Lower leg skin (tissue), 4 donors: Measurements from ENCODE around the gene ARHGAP10. TPM values are rescaled to one million over a fixed set of nuclear protein-coding genes. Genes with fewer than 3 reads are reported as not detected.

Experiments used
- DNase-seq, 2 donors: peaks; one replicate each; pipeline ENCODE4 v3.0.0-alpha.2; 2019; ENCODE audit warnings: low spot score in 2 of 2
- H3K4me3 ChIP-seq: fragments of 200-600 bp; sonication (generic); 2 replicates; pipeline ENCODE4 v1.5.1; 2017; ENCODE audit warnings: mild to moderate bottlenecking, low read depth; ENCODE audit not compliant: poor library complexity, severe bottlenecking
- POLR2A ChIP-seq, 2 donors: fragments of 450-650 bp; IDR thresholded peaks; one replicate each; pipeline ENCODE4 v1.6.1; 2016 to 2017; ENCODE audit warnings: antibody characterized with exemption in 2 of 2, mild to moderate bottlenecking in 1 of 2, moderate library complexity in 1 of 2
- WGBS, 2 donors: methylation state at CpG; one replicate each; pipeline ENCODE4 v1.1.5; 2018; 5-methylcytosine and 5-hydroxymethylcytosine counted together
- intact Hi-C: fragments of 100-400 bp; cut with DNase I; formaldehyde crosslinking; loops from one replicate; pipeline ENCODE4 v1.15.0; 2023; ENCODE audit warnings: low total_unique reads
- total RNA-seq, 4 donors: library from RNA; depleted of rRNA; stranded (reverse); fragments of >200 nt; gene quantifications; one replicate each; pipeline ENCODE4 v1.1.0, GENCODE V29; 2016
- TF ChIP-seq, protein P1 (sequence below), 3 donors: fragments of 450-650 bp; IDR thresholded peaks; one replicate each; pipeline ENCODE4 v1.5.1; 2016; ENCODE audit warnings: antibody characterized with exemption in 3 of 3, mild to moderate bottlenecking in 3 of 3, moderate library complexity in 2 of 3

The ARHGAP10 gene
- total RNA-seq, 4 donors from 2014 or later, result 30.6 to 45.8 (median 37.9) TPM

DNA sequence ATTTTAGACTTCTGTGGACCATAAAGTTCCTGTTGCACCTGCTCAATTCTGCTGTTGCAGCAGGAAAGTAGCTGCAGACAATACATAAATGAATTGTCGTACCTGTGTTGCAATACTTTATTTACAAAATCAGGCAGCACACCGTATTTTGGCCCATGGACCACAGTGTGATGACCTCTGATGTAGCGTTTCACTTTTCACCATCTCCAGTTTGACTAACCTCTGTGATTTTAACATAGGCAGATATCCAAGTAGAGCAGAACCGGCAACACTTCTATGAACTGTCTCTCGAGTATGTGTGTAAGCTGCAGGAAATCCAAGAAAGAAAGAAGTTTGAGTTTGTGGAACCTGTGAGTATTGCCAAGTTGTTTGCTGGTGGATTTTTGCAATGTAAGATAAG is 132.7 kb downstream of the ARHGAP10 start:
- TF ChIP-seq POLR2A (IDR thresholded peaks at IDR 0.05), result no peak
- TF ChIP-seq, protein P1, sequence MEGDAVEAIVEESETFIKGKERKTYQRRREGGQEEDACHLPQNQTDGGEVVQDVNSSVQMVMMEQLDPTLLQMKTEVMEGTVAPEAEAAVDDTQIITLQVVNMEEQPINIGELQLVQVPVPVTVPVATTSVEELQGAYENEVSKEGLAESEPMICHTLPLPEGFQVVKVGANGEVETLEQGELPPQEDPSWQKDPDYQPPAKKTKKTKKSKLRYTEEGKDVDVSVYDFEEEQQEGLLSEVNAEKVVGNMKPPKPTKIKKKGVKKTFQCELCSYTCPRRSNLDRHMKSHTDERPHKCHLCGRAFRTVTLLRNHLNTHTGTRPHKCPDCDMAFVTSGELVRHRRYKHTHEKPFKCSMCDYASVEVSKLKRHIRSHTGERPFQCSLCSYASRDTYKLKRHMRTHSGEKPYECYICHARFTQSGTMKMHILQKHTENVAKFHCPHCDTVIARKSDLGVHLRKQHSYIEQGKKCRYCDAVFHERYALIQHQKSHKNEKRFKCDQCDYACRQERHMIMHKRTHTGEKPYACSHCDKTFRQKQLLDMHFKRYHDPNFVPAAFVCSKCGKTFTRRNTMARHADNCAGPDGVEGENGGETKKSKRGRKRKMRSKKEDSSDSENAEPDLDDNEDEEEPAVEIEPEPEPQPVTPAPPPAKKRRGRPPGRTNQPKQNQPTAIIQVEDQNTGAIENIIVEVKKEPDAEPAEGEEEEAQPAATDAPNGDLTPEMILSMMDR (IDR thresholded peaks at IDR 0.05), result no peak
- no peak overlapping the region for H3K4me3 ChIP-seq
- 68 to 70% methylated on average over 5 of the region's 5 CpGs for WGBS, 2 donors
- intact Hi-C loops, result no loop called here
- no peak for DNase-seq

DNA sequence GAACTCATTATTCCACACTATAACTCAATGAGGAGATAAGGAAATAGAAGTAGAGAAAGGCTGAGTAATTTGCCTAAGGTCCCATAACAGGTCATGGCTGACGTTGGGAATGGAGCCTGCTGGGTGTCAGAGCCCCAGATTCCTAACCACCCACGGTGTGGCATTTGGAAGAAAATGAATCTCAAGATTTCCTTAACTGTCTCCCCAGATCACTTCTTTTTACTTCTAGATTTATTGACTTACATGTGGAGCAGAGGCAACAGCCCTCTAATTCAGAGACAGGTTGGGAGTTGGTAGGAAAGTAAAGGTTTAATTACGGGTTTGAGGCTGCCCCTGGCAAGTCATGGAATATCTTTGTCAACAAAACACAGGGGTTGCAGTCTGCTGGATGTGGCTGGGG is 134.0 kb downstream of the ARHGAP10 start:
- TF ChIP-seq, protein P1 (IDR thresholded peaks at IDR 0.05), result no peak
- no peak for TF ChIP-seq POLR2A (IDR thresholded peaks at IDR 0.05)
- DNase-seq, result no peak
- WGBS, 2 donors, result 43 to 59% methylated on average over 3 of the region's 3 CpGs
- intact Hi-C loops, result loop anchor here (2.0 kb wide), 1 partner anchor 157 kb away; no protein-coding TSS in a partner anchor
- H3K4me3 ChIP-seq, result no peak overlapping the region

DNA sequence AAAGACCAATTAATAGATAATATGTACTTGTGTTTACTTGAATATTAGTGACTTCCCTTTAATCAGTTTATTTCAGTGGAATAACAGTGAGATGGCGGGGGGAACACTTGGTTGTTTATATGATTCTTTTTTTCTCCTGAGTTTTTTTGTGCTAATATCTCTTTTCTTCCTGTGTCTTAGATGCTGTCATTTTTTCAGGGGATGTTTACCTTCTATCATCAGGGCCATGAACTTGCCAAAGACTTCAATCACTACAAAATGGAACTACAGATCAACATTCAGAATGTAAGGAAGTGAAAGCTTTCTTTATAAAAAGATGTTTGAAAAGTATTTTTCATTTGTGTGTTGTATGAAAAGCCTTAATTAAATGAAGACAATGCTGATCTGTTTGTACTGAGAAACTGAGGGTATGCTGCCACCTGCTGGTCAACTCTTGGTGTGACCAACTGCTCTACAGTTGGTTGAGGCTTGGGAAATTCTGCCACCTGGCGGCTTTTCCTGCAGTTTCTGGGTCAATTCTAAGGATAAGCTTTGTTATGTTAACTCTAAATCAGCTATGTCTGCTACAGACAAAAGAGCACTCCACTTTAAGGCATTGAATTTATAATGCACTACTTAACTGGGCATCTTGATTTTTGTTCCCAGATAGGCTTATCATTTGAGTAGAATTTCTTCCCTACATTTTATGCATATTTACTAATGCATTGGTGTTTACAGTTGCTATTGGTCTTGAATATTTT is 134.8 kb downstream of the ARHGAP10 start:
- 28 to 36% methylated on average over 2 of the region's 2 CpGs for WGBS, 2 donors
- intact Hi-C loops, result loop anchor here (2.0 kb wide), 1 partner anchor 158 kb away; no protein-coding TSS in a partner anchor
- DNase-seq, result peak; percentile 93 to 99
- TF ChIP-seq, protein P1 (IDR thresholded peaks at IDR 0.05), result peak in 1 of 3 donors; percentile 93
- no peak for TF ChIP-seq POLR2A (IDR thresholded peaks at IDR 0.05)
- no peak overlapping the region for H3K4me3 ChIP-seq

DNA sequence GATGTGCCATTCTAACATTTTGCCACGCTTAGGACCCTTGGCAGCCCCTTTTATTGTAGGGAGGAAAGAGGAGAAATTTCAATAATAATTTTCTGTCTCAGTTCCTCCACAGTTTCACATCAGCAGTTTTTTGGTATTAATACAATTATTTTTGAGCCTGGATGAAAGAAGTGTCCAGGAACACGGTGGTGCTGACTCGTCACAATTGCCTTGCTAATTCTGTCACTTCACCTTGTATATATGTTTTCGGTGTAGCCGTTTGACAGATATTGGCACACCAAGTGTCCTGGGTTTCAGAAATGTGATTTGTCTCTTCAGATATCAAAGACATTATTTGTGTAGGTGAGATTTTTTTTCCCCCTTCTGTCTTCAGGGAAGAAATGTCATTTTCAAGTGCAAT is 142.2 kb downstream of the ARHGAP10 start:
- no peak for TF ChIP-seq POLR2A (IDR thresholded peaks at IDR 0.05)
- TF ChIP-seq, protein P1 (IDR thresholded peaks at IDR 0.05), result no peak
- H3K4me3 ChIP-seq, result no peak overlapping the region
- intact Hi-C loops, result no loop called here
- 67 to 68% methylated on average over 5 of the region's 5 CpGs for WGBS, 2 donors
- DNase-seq, result no peak

DNA sequence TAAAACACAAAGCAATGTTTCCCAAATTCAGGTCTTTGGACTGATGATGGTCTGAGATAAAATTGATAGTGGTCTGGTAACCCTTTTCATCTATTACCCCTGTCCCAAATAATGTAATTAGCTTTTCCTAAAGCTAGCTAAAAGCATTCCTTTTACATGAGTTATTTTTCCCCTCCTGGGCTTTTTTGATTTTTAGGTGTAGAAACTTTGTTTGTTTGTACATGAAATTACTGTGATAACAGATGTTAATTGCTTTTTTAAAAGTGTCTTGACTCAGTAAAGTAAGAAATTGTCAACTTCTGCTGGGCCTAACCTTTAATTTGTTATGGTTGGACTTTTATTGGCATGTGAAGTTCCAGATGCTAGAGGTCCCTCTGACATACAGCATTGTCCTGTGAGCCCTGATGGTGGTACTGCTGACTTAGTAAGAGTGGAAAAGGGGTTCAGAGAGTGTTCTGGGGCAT is 145.5 kb downstream of the ARHGAP10 start:
- intact Hi-C loops, result no loop called here
- no peak for DNase-seq
- no peak for TF ChIP-seq POLR2A (IDR thresholded peaks at IDR 0.05)
- TF ChIP-seq, protein P1 (IDR thresholded peaks at IDR 0.05), result no peak
- H3K4me3 ChIP-seq, result no peak overlapping the region
